BE2C (cell line): ENCODE measurements around the gene INPP5A.
A peak's percentile ranks its signal among the peaks of the same experiment; 100 is the strongest.

ENCODE experiments used
- DNase-seq: peaks from one replicate; pipeline ENCODE4 v3.0.0-alpha.2; 2020
- H3K27me3 ChIP-seq: fragments of 250-450 bp; sonication (Bioruptor Pico); 2 replicates; pipeline ENCODE4 v1.5.1; 2020; ENCODE audit warnings: mild to moderate bottlenecking
- H3K36me3 ChIP-seq: fragments of 250-450 bp; sonication (Bioruptor Pico); 2 replicates; pipeline ENCODE4 v1.5.1; 2020; ENCODE audit warnings: mild to moderate bottlenecking
- H3K4me1 ChIP-seq: fragments of 250-450 bp; sonication (Bioruptor Pico); 2 replicates; pipeline ENCODE4 v1.5.1; 2020
- H3K4me3 ChIP-seq: 2 replicates; pipeline ENCODE4 v1.5.1; 2011; ENCODE audit warnings: low read depth, low read length
- H3K9me3 ChIP-seq: fragments of 250-450 bp; sonication (Bioruptor Pico); 2 replicates; pipeline ENCODE4 v1.5.1; 2020
- TF ChIP-seq, protein P1 (sequence below): IDR thresholded peaks from 2 replicates; pipeline ENCODE4 v1.5.1; 2012; ENCODE audit warnings: mild to moderate bottlenecking, low read depth, low read length

The INPP5A gene

DNA sequence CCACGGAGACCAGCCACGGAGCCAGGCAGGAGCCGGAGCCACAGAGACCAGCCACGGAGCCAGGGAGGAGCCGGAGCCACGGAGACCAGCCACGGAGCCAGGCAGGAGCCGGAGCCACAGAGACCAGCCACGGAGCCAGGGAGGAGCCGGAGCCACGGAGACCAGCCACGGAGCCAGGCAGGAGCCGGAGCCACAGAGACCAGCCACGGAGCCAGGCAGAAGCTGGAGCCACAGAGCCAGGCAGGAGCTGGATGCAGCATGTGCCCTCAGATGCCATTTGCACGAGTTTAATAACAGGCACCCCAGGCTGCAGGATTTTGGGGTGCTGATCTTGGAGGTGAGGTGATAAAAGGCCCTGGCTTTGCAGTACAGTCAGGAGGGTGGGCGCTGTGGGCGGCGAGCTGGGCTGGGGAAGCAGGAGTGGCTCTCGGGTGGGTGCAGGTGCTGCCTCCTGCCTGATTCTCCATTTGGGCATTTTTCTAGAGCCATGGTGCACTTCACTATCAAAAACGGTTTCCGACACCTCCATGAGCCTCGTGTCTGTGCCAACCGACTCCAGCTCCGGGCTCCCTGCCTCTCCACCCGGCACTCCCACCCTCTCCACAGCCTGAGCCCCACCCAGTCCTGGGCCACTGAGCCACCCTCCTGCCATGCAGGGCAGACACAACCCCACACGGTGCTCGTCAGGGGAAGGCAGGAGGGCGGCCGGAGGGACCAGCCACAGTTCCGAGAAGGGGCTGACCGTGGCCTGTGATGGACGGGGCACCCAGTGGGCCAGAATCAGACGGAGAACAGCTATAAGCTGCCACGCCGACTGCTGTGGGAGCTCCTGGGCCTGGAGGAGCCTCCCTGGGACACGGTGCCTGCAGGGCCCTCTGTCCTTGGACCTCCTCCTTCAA, 289.2 kb downstream of the INPP5A start:
- Histone ChIP-seq H3K36me3 (no peaks in the 10 kb centered on the region), H3K4me3 (no peak overlapping the region), H3K4me1 (no peaks in the 10 kb centered on the region), H3K27me3 (peaks cover 24% of the 10 kb centered on the region), H3K9me3 (no peaks in the 10 kb centered on the region)
- TF ChIP-seq, protein P1, sequence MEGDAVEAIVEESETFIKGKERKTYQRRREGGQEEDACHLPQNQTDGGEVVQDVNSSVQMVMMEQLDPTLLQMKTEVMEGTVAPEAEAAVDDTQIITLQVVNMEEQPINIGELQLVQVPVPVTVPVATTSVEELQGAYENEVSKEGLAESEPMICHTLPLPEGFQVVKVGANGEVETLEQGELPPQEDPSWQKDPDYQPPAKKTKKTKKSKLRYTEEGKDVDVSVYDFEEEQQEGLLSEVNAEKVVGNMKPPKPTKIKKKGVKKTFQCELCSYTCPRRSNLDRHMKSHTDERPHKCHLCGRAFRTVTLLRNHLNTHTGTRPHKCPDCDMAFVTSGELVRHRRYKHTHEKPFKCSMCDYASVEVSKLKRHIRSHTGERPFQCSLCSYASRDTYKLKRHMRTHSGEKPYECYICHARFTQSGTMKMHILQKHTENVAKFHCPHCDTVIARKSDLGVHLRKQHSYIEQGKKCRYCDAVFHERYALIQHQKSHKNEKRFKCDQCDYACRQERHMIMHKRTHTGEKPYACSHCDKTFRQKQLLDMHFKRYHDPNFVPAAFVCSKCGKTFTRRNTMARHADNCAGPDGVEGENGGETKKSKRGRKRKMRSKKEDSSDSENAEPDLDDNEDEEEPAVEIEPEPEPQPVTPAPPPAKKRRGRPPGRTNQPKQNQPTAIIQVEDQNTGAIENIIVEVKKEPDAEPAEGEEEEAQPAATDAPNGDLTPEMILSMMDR = no peak
- DNase-seq = peak; percentile 3

DNA sequence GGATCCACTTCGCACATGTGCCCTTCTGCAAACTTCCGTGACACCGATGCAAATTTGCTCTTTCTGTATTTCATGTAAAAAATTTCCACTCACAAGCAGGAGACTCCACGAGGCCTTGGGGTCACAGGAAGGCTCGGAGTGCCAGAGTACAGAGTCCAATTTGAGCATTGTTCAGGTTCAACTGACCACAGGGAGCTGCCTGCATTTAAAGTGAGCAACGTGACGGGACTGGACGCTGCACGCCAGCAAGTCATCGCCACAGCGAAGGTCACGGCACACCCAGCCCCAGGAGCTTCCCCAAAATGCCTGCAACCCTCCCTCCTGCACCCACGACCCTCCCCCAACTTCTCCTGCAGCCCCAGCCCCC, 289.8 kb downstream of the INPP5A start:
- H3K4me1 ChIP-seq = no peaks in the 10 kb centered on the region
- DNase-seq = no peak
- H3K36me3 ChIP-seq = no peaks in the 10 kb centered on the region
- peaks cover 30% of the 10 kb centered on the region for H3K27me3 ChIP-seq
- no peak overlapping the region for H3K4me3 ChIP-seq
- TF ChIP-seq, protein P1 = no peak
- no peaks in the 10 kb centered on the region for H3K9me3 ChIP-seq

DNA sequence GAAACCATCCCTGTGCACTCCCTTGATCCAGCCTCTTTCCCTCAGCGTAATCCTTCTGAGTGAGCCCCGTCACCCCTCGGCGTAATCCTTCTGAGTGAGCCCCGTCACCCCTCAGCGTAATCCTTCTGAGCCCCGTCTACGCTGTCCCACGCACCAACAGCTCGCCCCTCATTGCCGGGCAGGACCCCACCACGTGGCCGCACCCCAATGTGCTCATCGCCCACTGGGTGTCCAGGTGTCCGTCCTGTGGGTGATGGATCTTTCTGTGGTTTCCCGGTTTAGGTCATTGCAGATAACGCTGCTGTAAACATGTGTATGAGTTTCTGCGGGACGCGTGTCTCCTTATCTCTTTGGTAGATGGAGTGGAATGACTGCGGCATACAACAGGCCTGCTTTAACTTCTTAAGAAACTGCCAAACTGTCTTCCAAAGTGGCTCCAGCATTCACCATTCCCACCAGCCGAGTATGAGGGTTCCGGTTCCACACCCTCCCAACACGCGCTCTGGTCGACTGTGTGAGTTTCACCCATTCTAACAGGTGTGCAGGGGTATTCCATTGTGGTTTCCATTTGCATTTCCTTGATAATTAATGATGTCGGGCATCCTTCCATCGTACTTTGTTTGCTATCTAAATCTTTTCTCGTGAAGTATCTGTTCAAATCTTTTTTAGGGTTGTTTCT, 290.4 kb downstream of the INPP5A start:
- Histone ChIP-seq H3K4me3 (no peak overlapping the region), H3K4me1 (no peaks in the 10 kb centered on the region), H3K27me3 (peaks cover 36% of the 10 kb centered on the region), H3K36me3 (no peaks in the 10 kb centered on the region), H3K9me3 (no peaks in the 10 kb centered on the region)
- TF ChIP-seq, protein P1 = no peak
- no peak for DNase-seq

DNA sequence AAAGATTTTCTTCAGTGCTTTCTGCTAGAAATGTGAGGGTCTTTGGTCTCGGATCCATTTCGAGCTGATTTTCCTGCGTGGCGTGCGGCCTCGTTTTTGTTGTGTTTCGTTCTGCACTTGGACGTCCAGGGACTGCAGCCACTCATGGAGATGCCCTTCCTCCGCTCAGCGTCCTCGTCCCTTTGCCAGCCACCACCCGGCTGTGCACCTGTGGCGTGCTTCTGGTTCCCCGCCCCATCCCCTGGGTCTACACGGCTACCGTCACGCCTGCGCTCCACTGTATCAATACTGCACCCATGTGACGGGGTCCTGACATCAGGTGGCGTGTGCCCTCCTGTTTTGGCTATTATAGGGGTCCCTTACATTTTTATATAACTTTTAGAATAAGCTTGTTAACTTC, 291.1 kb downstream of the INPP5A start:
- no peak overlapping the region for H3K4me3 ChIP-seq
- no peaks in the 10 kb centered on the region for H3K9me3 ChIP-seq
- no peaks in the 10 kb centered on the region for H3K4me1 ChIP-seq
- H3K27me3 ChIP-seq = peaks cover 43% of the 10 kb centered on the region
- TF ChIP-seq, protein P1 = no peak
- no peak for DNase-seq
- no peaks in the 10 kb centered on the region for H3K36me3 ChIP-seq

DNA sequence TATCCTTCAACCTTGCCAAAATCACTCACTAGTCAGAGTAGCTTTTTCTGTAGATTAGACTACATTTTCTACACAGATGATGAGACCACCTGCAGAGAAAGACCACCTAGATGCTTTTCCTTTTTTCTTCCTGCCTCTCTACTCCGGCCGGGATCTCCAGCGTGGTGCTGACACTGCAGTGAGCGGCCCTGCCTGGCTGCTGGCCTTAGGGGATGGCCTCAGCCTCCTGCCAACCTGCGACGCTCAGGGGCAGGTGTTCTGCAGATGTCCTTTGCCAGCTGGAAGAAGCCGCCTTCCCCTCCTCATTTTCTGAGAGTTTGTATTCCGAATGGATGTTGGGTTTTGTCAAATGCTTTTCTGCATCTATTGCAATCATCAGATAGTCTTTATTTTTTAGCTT, 291.8 kb downstream of the INPP5A start:
- TF ChIP-seq, protein P1 = no peak
- H3K9me3 ChIP-seq = no peaks in the 10 kb centered on the region
- peaks cover 50% of the 10 kb centered on the region for H3K27me3 ChIP-seq
- H3K4me3 ChIP-seq = no peak overlapping the region
- DNase-seq = no peak
- H3K4me1 ChIP-seq = no peaks in the 10 kb centered on the region
- H3K36me3 ChIP-seq = no peaks in the 10 kb centered on the region
